KMS-11 (cell line): ENCODE data around the gene INA.

Experiments used
- H2AFZ ChIP-seq: fragments of 200-600 bp; sonication (generic); 2 replicates; pipeline ENCODE4 v1.6.1; 2016; ENCODE audit warnings: antibody characterized with exemption, mixed run types, low read depth
- H3K27ac ChIP-seq: fragments of 200-600 bp; sonication (generic); 2 replicates; pipeline ENCODE4 v1.6.1; 2016; ENCODE audit warnings: mild to moderate bottlenecking, mixed run types
- H3K27me3 ChIP-seq: fragments of 200-600 bp; sonication (generic); 2 replicates; pipeline ENCODE4 v1.6.1; 2017; ENCODE audit warnings: mild to moderate bottlenecking, low read depth, mixed run types, moderate library complexity; ENCODE audit not compliant: insufficient read depth
- H3K36me3 ChIP-seq: fragments of 200-600 bp; sonication (generic); 2 replicates; pipeline ENCODE4 v1.6.1; 2017; ENCODE audit warnings: mild to moderate bottlenecking, mixed run types; ENCODE audit not compliant: insufficient read depth
- H3K4me1 ChIP-seq: fragments of 200-600 bp; sonication (generic); 2 replicates; pipeline ENCODE4 v1.6.1; 2016; ENCODE audit warnings: mild to moderate bottlenecking, low read depth, mixed run types; ENCODE audit not compliant: poor library complexity, severe bottlenecking
- H3K4me2 ChIP-seq: fragments of 200-600 bp; sonication (generic); 2 replicates; pipeline ENCODE4 v1.7.0; 2016; ENCODE audit warnings: mild to moderate bottlenecking, mixed run types
- H3K4me3 ChIP-seq: fragments of 200-600 bp; sonication (generic); IDR thresholded peaks from 2 replicates; pipeline ENCODE4 v1.6.1; 2017; ENCODE audit warnings: low read depth, low read length, mixed read lengths; ENCODE audit not compliant: insufficient read depth
- H3K79me2 ChIP-seq: fragments of 200-600 bp; sonication (generic); 2 replicates; pipeline ENCODE4 v1.6.1; 2016; ENCODE audit warnings: low read depth, mixed run types; ENCODE audit not compliant: insufficient read depth
- H3K9ac ChIP-seq: fragments of 200-600 bp; sonication (generic); 2 replicates; pipeline ENCODE4 v1.6.1; 2016; ENCODE audit warnings: mild to moderate bottlenecking, mixed run types
- H4K20me1 ChIP-seq: fragments of 200-600 bp; sonication (generic); 2 replicates; pipeline ENCODE4 v1.6.1; 2016; ENCODE audit warnings: mild to moderate bottlenecking, mixed run types; ENCODE audit not compliant: insufficient read depth
- CTCF ChIP-seq: fragments of 200-600 bp; sonication (generic); conservative IDR thresholded peaks from 2 replicates; pipeline ENCODE4 v1.6.1; 2017; ENCODE audit warnings: low read depth, mild to moderate bottlenecking, antibody characterized with exemption, low read length, moderate library complexity, mixed read lengths

The INA gene

DNA sequence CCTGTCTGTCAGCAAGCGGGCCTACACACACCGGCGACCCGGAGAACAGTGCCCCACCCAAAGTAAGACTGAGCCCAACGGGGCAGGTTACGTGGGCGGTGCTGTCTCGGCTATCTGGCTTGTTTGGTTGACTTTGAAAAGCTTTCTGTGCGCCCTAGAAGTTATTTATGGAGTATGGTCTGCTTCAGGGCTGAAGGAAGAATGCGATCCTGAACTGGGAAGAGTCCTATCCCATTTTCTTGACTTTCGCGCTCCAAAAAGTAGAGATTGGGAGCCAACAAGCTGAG, 1.5 kb downstream of the INA start:
- no peak overlapping the region for H2AFZ ChIP-seq
- no peaks in the 10 kb centered on the region for H3K79me2 ChIP-seq
- no peak overlapping the region for H3K4me3 ChIP-seq
- H3K36me3 ChIP-seq = no peaks in the 10 kb centered on the region
- no peak overlapping the region for H3K27ac ChIP-seq
- H3K4me1 ChIP-seq = no peaks in the 10 kb centered on the region
- H3K9ac ChIP-seq = no peak overlapping the region
- TF ChIP-seq CTCF = no peak
- no peaks in the 10 kb centered on the region for H4K20me1 ChIP-seq
- no peak overlapping the region for H3K4me2 ChIP-seq
- no peaks in the 10 kb centered on the region for H3K27me3 ChIP-seq

GRCh38 chr10:103278862-103279298, 1.9 kb downstream of the INA start:
- H3K36me3 ChIP-seq = no peaks in the 10 kb centered on the region
- H2AFZ ChIP-seq = no peak overlapping the region
- no peak overlapping the region for H3K4me3 ChIP-seq
- H3K9ac ChIP-seq = no peak overlapping the region
- no peak for TF ChIP-seq CTCF
- H3K79me2 ChIP-seq = no peaks in the 10 kb centered on the region
- H3K4me2 ChIP-seq = no peak overlapping the region
- no peaks in the 10 kb centered on the region for H4K20me1 ChIP-seq
- no peak overlapping the region for H3K27ac ChIP-seq
- no peaks in the 10 kb centered on the region for H3K4me1 ChIP-seq
- H3K27me3 ChIP-seq = no peaks in the 10 kb centered on the region

GRCh38 chr10:103280031-103280430, 3.1 kb downstream of the INA start:
- no peak overlapping the region for H3K27ac ChIP-seq
- no peaks in the 10 kb centered on the region for H4K20me1 ChIP-seq
- no peak overlapping the region for H3K4me3 ChIP-seq
- no peaks in the 10 kb centered on the region for H3K27me3 ChIP-seq
- H2AFZ ChIP-seq = no peak overlapping the region
- no peaks in the 10 kb centered on the region for H3K79me2 ChIP-seq
- no peaks in the 10 kb centered on the region for H3K36me3 ChIP-seq
- H3K4me2 ChIP-seq = no peak overlapping the region
- TF ChIP-seq CTCF = no peak
- H3K4me1 ChIP-seq = no peaks in the 10 kb centered on the region
- no peak overlapping the region for H3K9ac ChIP-seq

DNA sequence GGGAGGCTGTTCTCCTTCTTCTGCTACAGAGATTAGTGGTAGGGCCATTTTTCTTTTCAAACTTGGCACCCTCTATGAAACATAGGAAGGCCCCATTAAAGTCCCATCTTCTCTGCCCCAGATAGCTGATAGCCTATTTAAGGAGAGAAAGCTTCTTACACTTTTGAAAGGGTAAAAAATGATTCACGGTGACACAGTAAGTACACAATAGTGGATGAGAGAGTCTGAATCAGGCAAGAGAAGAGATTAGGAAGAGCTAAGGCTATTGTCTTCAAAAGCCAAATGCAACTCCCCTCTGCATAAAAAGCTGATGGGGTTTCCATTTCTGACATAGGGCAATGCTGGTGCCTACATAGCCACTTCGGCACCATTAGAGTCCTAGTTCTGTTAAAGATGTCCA, 3.6 kb downstream of the INA start:
- H3K27ac ChIP-seq = no peak overlapping the region
- H3K36me3 ChIP-seq = no peaks in the 10 kb centered on the region
- TF ChIP-seq CTCF = no peak
- H3K9ac ChIP-seq = no peak overlapping the region
- H3K4me2 ChIP-seq = no peak overlapping the region
- no peaks in the 10 kb centered on the region for H3K4me1 ChIP-seq
- no peaks in the 10 kb centered on the region for H4K20me1 ChIP-seq
- H3K79me2 ChIP-seq = no peaks in the 10 kb centered on the region
- no peak overlapping the region for H3K4me3 ChIP-seq
- H2AFZ ChIP-seq = no peak overlapping the region
- H3K27me3 ChIP-seq = no peaks in the 10 kb centered on the region

DNA sequence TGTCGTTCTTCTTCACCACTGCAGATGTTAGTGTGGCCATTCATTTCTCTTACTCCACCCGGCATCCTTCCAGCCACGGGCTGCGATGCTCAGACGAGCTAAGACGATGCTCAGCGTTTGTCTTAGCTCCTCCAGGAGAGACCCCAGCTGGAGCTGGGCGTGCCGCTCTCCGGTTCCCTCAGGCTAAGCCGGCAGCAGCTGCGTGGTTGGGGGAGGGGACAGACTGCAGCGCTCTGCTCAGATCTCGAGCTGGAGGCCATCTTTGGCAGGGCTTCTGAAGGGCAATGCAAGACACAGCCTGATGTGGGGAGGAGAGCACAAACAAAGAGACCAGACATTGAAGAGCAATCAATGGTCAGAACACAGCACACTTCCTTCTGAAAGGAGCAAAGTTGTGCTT, 4.8 kb downstream of the INA start:
- Histone ChIP-seq H4K20me1 (no peaks in the 10 kb centered on the region), H3K4me1 (no peaks in the 10 kb centered on the region), H2AFZ (no peak overlapping the region), H3K9ac (no peak overlapping the region), H3K4me2 (no peak overlapping the region), H3K4me3 (no peak overlapping the region), H3K27ac (no peak overlapping the region), H3K27me3 (no peaks in the 10 kb centered on the region), H3K79me2 (no peaks in the 10 kb centered on the region), H3K36me3 (no peaks in the 10 kb centered on the region)
- TF ChIP-seq CTCF = no peak
